Measurements from ENCODE around the gene RBPJ.

GRCh38 chr4:26400132-26400531 is 79.3 kb downstream of the RBPJ start:
- TF ChIP-seq EZH2 (IDR thresholded peaks at IDR 0.05; ENCODE audit: borderline replicate concordance, low read depth, low read length, poor library complexity, severe bottlenecking): no peak
- TF ChIP-seq CTCF (conservative IDR thresholded peaks at IDR 0.05; ENCODE audit: low read depth, low read length): no peak
